Tibial artery (tissue), 4 donors: ENCODE results near the gene HEATR9.

Experiments
- DNase-seq, 2 donors: peaks; one replicate each; pipeline ENCODE4 v3.0.0-alpha.2; 2019
- H3K27ac ChIP-seq, 2 donors: fragments of 200-600 bp; sonication (generic) in 1 of 2; 1 replicate in 1 of 2; 2 replicates in 1 of 2; pipeline ENCODE4 v1.5.1; 2018 to 2019; ENCODE audit warnings: mild to moderate bottlenecking in 1 of 2
- H3K27me3 ChIP-seq, 2 donors: fragments of 200-600 bp; sonication (generic) in 1 of 2; one replicate each; pipeline versions ENCODE4 v1.5.1 to v1.6.0; 2016 to 2019
- H3K36me3 ChIP-seq, 3 donors: fragments of 200-600 bp; sonication (generic) in 2 of 3; one replicate each; pipeline ENCODE4 v1.5.1; 2016 to 2019; ENCODE audit warnings: mild to moderate bottlenecking in 2 of 3
- H3K4me1 ChIP-seq, 4 donors: fragments of 200-600 bp; sonication (generic) in 2 of 4; 1 replicate in 3 of 4; 2 replicates in 1 of 4; pipeline ENCODE4 v1.5.1; 2016 to 2019
- H3K4me3 ChIP-seq, 2 donors: fragments of 200-600 bp; sonication (generic) in 1 of 2; 1 replicate in 1 of 2; 2 replicates in 1 of 2; pipeline ENCODE4 v1.5.1; 2018 to 2019; ENCODE audit warnings: mild to moderate bottlenecking in 2 of 2
- H3K9me3 ChIP-seq, 3 donors: fragments of 200-600 bp; sonication (generic) in 1 of 3; one replicate each; pipeline ENCODE4 v1.5.1; 2016 to 2019
- CTCF ChIP-seq, 2 experiments: fragments of 200-600 bp in 1 of 2; fragments of 450-650 bp in 1 of 2; IDR thresholded peaks; one replicate each; pipeline ENCODE4 v1.5.1; 2017 to 2019; ENCODE audit warnings: antibody characterized with exemption in 2 of 2, mild to moderate bottlenecking in 1 of 2, moderate library complexity in 1 of 2
- intact Hi-C: fragments of 100-400 bp; cut with DNase I; formaldehyde crosslinking; loops from one replicate; pipeline ENCODE4 v1.15.0; 2023; ENCODE audit warnings: low total_unique reads

HEATR9 gene

GRCh38 chr17:35868737-35869136, at the start of gene HEATR9:
HEATR9 (minus strand) TSS chr17:35868891; CDS start chr17:35868742, 149 bp downstream.
- no peak for TF ChIP-seq CTCF (IDR thresholded peaks at IDR 0.05)
- no peak within 1 kb of the TSS for H3K27ac ChIP-seq
- intact Hi-C loops, result no loop called here
- no peaks in the 10 kb centered on the region for H3K27me3 ChIP-seq
- H3K4me1 ChIP-seq, result peaks cover 0 to 10% (median 0%) of the 10 kb centered on the region in 4 donors
- no peak within 1 kb of the TSS for H3K4me3 ChIP-seq
- no peaks in the 10 kb centered on the region for H3K9me3 ChIP-seq
- H3K36me3 ChIP-seq, result peaks cover 0 to 6% (median 0%) of the 10 kb centered on the region in 3 donors
- no peak for DNase-seq

GRCh38 chr17:35917519-35918213, 49.0 kb upstream of the HEATR9 start:
- Histone ChIP-seq H3K4me1 (no peaks in the 10 kb centered on the region), H3K36me3 (no peaks in the 10 kb centered on the region), H3K27ac (no peak overlapping the region), H3K9me3 (no peaks in the 10 kb centered on the region), H3K4me3 (no peak overlapping the region), H3K27me3 (no peaks in the 10 kb centered on the region)
- no peak for TF ChIP-seq CTCF (IDR thresholded peaks at IDR 0.05)
- intact Hi-C loops, result no loop called here
- DNase-seq, result peak in 1 of 2 donors; percentile 41

GRCh38 chr17:35915153-35915964, 46.7 kb upstream of the HEATR9 start:
- DNase-seq, result peak in 1 of 2 donors; percentile 21
- no peak for TF ChIP-seq CTCF (IDR thresholded peaks at IDR 0.05)
- Histone ChIP-seq H3K27ac (no peak overlapping the region), H3K4me1 (no peaks in the 10 kb centered on the region), H3K4me3 (no peak overlapping the region), H3K27me3 (no peaks in the 10 kb centered on the region), H3K9me3 (no peaks in the 10 kb centered on the region), H3K36me3 (no peaks in the 10 kb centered on the region)
- intact Hi-C loops, result no loop called here

GRCh38 chr17:35914354-35914753, 45.7 kb upstream of the HEATR9 start:
- Histone ChIP-seq H3K27ac (no peak overlapping the region), H3K36me3 (no peaks in the 10 kb centered on the region), H3K4me1 (no peaks in the 10 kb centered on the region), H3K9me3 (no peaks in the 10 kb centered on the region), H3K4me3 (no peak overlapping the region), H3K27me3 (no peaks in the 10 kb centered on the region)
- intact Hi-C loops, result no loop called here
- TF ChIP-seq CTCF (IDR thresholded peaks at IDR 0.05), result no peak
- peak in 1 of 2 donors; percentile 41 for DNase-seq

GRCh38 chr17:35913609-35914008, 44.9 kb upstream of the HEATR9 start:
- TF ChIP-seq CTCF (IDR thresholded peaks at IDR 0.05), result no peak
- H3K4me1 ChIP-seq, result no peaks in the 10 kb centered on the region
- no peaks in the 10 kb centered on the region for H3K36me3 ChIP-seq
- no peaks in the 10 kb centered on the region for H3K9me3 ChIP-seq
- no peaks in the 10 kb centered on the region for H3K27me3 ChIP-seq
- intact Hi-C loops, result no loop called here
- no peak overlapping the region for H3K4me3 ChIP-seq
- DNase-seq, result peak in 1 of 2 donors; percentile 13
- no peak overlapping the region for H3K27ac ChIP-seq
